IMR-90 (cell line): ENCODE results near the gene SLC36A2. TPM values are rescaled to one million over a fixed set of nuclear protein-coding genes. Genes with fewer than 3 reads are reported as not detected.

ENCODE experiments used
- ATAC-seq: fragments of 200-7000 bp; cut with Tn5 transposase; 2 replicates; pipeline ENCODE4 v1.9.1; 2020; ENCODE audit warnings: low read depth, mild to moderate bottlenecking, moderate library complexity
- BruUV-seq: library from RNA; stranded (reverse); fragments of 400-500 nt; replicated peaks from 2 replicates; lab custom pipeline; 2021; lab: Mats Ljungman, UMichigan
- CTCF ChIA-PET: fragments of 300-600 bp; formaldehyde crosslinking; extraction: SDS; loops from one replicate; lab custom pipeline; 2021; ENCODE audit warnings: antibody characterized with exemption; lab: Yijun Ruan, JAX
- POLR2A ChIA-PET: fragments of 300-600 bp; sonication (Branson Sonifier 250); formaldehyde crosslinking; loops from one replicate; lab custom pipeline; 2022; ENCODE audit warnings: antibody characterized with exemption; ENCODE audit not compliant: unreplicated experiment; lab: Charles Lee
- DNase-seq: peaks from one replicate; pipeline ENCODE4 v3.0.0; 2013
- H2AFZ ChIP-seq: replicated peaks from 2 replicates; pipeline ENCODE3; 2013; ENCODE audit warnings: low read length, mild to moderate bottlenecking; ENCODE audit not compliant: poor library complexity
- H2AK5ac ChIP-seq: 2 replicates; pipeline ENCODE4 v1.6.1; 2013; ENCODE audit warnings: low read depth, low read length, inconsistent platforms
- H2AK9ac ChIP-seq: replicated peaks from 2 replicates; pipeline ENCODE3; 2013; ENCODE audit warnings: mild to moderate bottlenecking, low read depth, low read length, moderate library complexity; ENCODE audit not compliant: poor library complexity
- H2BK120ac ChIP-seq: 2 replicates; pipeline ENCODE4 v1.6.1; 2013; ENCODE audit warnings: low read depth, low read length, inconsistent platforms
- H2BK15ac ChIP-seq: 3 replicates; pipeline ENCODE4 v1.6.1; 2013; ENCODE audit warnings: low read depth, low read length, inconsistent platforms
- H2BK20ac ChIP-seq: 2 replicates; pipeline ENCODE4 v1.6.1; 2013; ENCODE audit warnings: low read depth, mild to moderate bottlenecking, inconsistent platforms, low read length, moderate library complexity
- H2BK5ac ChIP-seq: 2 replicates; pipeline ENCODE4 v1.6.1; 2013; ENCODE audit warnings: mild to moderate bottlenecking, low read depth, low read length, inconsistent platforms; ENCODE audit not compliant: poor library complexity, severe bottlenecking
- H3K14ac ChIP-seq: replicated peaks from 2 replicates; pipeline ENCODE4 v1.6.1; 2013; ENCODE audit warnings: low read depth, low read length, inconsistent platforms
- H3K18ac ChIP-seq: 2 replicates; pipeline ENCODE4 v1.6.1; 2013; ENCODE audit warnings: low read depth, low read length, control low read depth
- H3K23ac ChIP-seq: 2 replicates; pipeline ENCODE4 v1.6.1; 2013; ENCODE audit warnings: low read depth, low read length, inconsistent platforms
- H3K27ac ChIP-seq: 2 replicates; pipeline ENCODE4 v1.5.1; 2013; ENCODE audit warnings: mild to moderate bottlenecking, control low read depth, low read length; ENCODE audit not compliant: insufficient read depth
- H3K27me3 ChIP-seq: 2 replicates; pipeline ENCODE4 v1.6.1; 2013; ENCODE audit warnings: low read length; ENCODE audit not compliant: control insufficient read depth, insufficient read depth
- H3K36me3 ChIP-seq: 2 replicates; pipeline ENCODE4 v1.6.1; 2013; ENCODE audit warnings: low read length, mixed read lengths; ENCODE audit not compliant: control insufficient read depth, insufficient read depth
- H3K4ac ChIP-seq: 2 replicates; pipeline ENCODE4 v1.6.1; 2013; ENCODE audit warnings: low read depth, low read length, inconsistent platforms
- H3K4me1 ChIP-seq: 2 replicates; pipeline ENCODE4 v1.6.1; 2013; ENCODE audit warnings: low read length, mixed read lengths; ENCODE audit not compliant: control insufficient read depth, insufficient read depth
- H3K4me2 ChIP-seq: 2 replicates; pipeline ENCODE4 v1.6.1; 2013; ENCODE audit warnings: low read depth, mild to moderate bottlenecking, control low read depth, low read length, moderate library complexity
- H3K4me3 ChIP-seq: 2 replicates; pipeline ENCODE4 v1.5.1; 2013; ENCODE audit warnings: low read depth, mild to moderate bottlenecking, control low read depth, low read length, moderate library complexity; ENCODE audit not compliant: insufficient read depth
- H3K56ac ChIP-seq: 2 replicates; pipeline ENCODE4 v1.6.1; 2013; ENCODE audit warnings: low read length, inconsistent platforms; ENCODE audit not compliant: insufficient read depth; ENCODE audit errors: extremely low read depth
- H3K79me1 ChIP-seq, 2 experiments: 2 replicates each; pipeline ENCODE4 v1.6.1; 2013; ENCODE audit warnings: low read length in 2 of 2, inconsistent platforms in 1 of 2, low read depth in 1 of 2
- H3K9ac ChIP-seq: 2 replicates; pipeline ENCODE4 v1.6.1; 2013; ENCODE audit warnings: low read depth, low read length, control low read depth
- H3K9me1 ChIP-seq: 2 replicates; pipeline ENCODE4 v1.6.1; 2013; ENCODE audit warnings: low read length, inconsistent platforms; ENCODE audit not compliant: insufficient read depth
- H3K9me3 ChIP-seq: 2 replicates; pipeline ENCODE4 v1.6.1; 2013; ENCODE audit warnings: low read length; ENCODE audit not compliant: control insufficient read depth, insufficient read depth
- H4K20me1 ChIP-seq: 2 replicates; pipeline ENCODE4 v1.6.1; 2013; ENCODE audit warnings: low read length, inconsistent platforms; ENCODE audit not compliant: insufficient read depth
- H4K5ac ChIP-seq: 2 replicates; pipeline ENCODE4 v1.6.1; 2013; ENCODE audit warnings: mild to moderate bottlenecking, low read depth, low read length, control low read depth
- H4K8ac ChIP-seq, 2 experiments: 2 replicates each; pipeline ENCODE4 v1.6.1; 2013; ENCODE audit warnings: low read depth in 2 of 2, low read length in 2 of 2, control low read depth in 1 of 2, inconsistent platforms in 1 of 2
- H4K91ac ChIP-seq: 2 replicates; pipeline ENCODE4 v1.6.1; 2013; ENCODE audit warnings: low read depth, low read length, inconsistent platforms; ENCODE audit not compliant: insufficient read depth
- BHLHE40 ChIP-seq: fragments of 150-350 bp; IDR thresholded peaks from 2 replicates; pipeline ENCODE4 v1.6.1; 2016; ENCODE audit warnings: mild to moderate bottlenecking, low read depth, low read length
- CEBPB ChIP-seq: IDR thresholded peaks from 2 replicates; pipeline ENCODE4 v1.6.1; 2012; ENCODE audit warnings: low read depth, low read length, improper control_type of control experiment
- CHD1 ChIP-seq: IDR thresholded peaks from 2 replicates; pipeline ENCODE4 v1.6.1; 2012; ENCODE audit warnings: low read depth, low read length, improper control_type of control experiment
- FOS ChIP-seq: fragments of 150-350 bp; IDR thresholded peaks from 2 replicates; pipeline ENCODE4 v1.6.1; 2016; ENCODE audit warnings: low read depth, low read length
- MAFK ChIP-seq: IDR thresholded peaks from 2 replicates; pipeline ENCODE4 v1.6.1; 2012; ENCODE audit warnings: low read depth, low read length, improper control_type of control experiment
- MAZ ChIP-seq: IDR thresholded peaks from 2 replicates; pipeline ENCODE4 v1.6.1; 2012; ENCODE audit warnings: low read depth, mild to moderate bottlenecking, low read length, improper control_type of control experiment, moderate library complexity, borderline replicate concordance
- MXI1 ChIP-seq: IDR thresholded peaks from 2 replicates; pipeline ENCODE4 v1.6.1; 2012; ENCODE audit warnings: low read depth, mild to moderate bottlenecking, low read length, moderate library complexity, borderline replicate concordance
- NFE2L2 ChIP-seq: fragments of 150-350 bp; IDR thresholded peaks from 2 replicates; pipeline ENCODE4 v1.6.1; 2016; ENCODE audit warnings: low read depth, mild to moderate bottlenecking, low read length
- POLR2A ChIP-seq: IDR thresholded peaks from 2 replicates; pipeline ENCODE4 v1.6.1; 2012; ENCODE audit warnings: mild to moderate bottlenecking, low read depth, low read length
- RCOR1 ChIP-seq: IDR thresholded peaks from 2 replicates; pipeline ENCODE4 v1.6.1; 2012; ENCODE audit warnings: mild to moderate bottlenecking, low read length, improper control_type of control experiment; ENCODE audit not compliant: insufficient replicate concordance
- RFX5 ChIP-seq: IDR thresholded peaks from 2 replicates; pipeline ENCODE4 v1.8.0; 2012; ENCODE audit warnings: low read depth, mild to moderate bottlenecking, low read length, moderate library complexity
- SMC3 ChIP-seq: fragments of 150-350 bp; IDR thresholded peaks from 2 replicates; pipeline ENCODE4 v1.6.1; 2016; ENCODE audit warnings: low read depth, mild to moderate bottlenecking, antibody characterized with exemption, low read length, moderate library complexity
- USF2 ChIP-seq: fragments of 150-350 bp; IDR thresholded peaks from 2 replicates; pipeline ENCODE4 v1.6.1; 2017; ENCODE audit warnings: mild to moderate bottlenecking, antibody characterized with exemption, low read length, low read depth
- whole genome bisulfite sequencing, 2 experiments: methylation state at CpG; one replicate each; pipeline versions ENCODE4 v1.1.5 to v1.1.7; 2013; ENCODE audit warnings: missing lambda C conversion rate in 2 of 2; ENCODE audit not compliant: insufficient read length in 1 of 2; ENCODE audit errors: extremely low coverage in 2 of 2; 5-methylcytosine and 5-hydroxymethylcytosine counted together
- dilution Hi-C: fragments of 300-500 bp; cut with HindIII; formaldehyde crosslinking; loops from one replicate; pipeline ENCODE4 v1.14.3; 2018; ENCODE audit warnings: low sequenced_read_pairs; ENCODE audit not compliant: unreplicated experiment
- in situ Hi-C: fragments of 300-500 bp; cut with MboI; formaldehyde crosslinking; loops from 3 replicates; pipeline ENCODE4 v1.14.3; 2019; ENCODE audit warnings: low sequenced_read_pairs, inconsistent platforms, mixed read lengths
- intact Hi-C: fragments of 100-400 bp; cut with micrococcal nuclease; formaldehyde crosslinking; loops from 2 replicates; pipeline ENCODE4 v1.10.0; 2022
- polyA plus RNA-seq, 3 experiments: library from polyadenylated mRNA; depleted of rRNA; stranded (reverse); fragments of >200 nt; gene quantifications; 2 replicates each; pipeline ENCODE4 v1.2.3, GENCODE V29; 2012; ENCODE audit warnings: low replicate concordance in 1 of 3
- total RNA-seq: library from RNA; depleted of rRNA; stranded (reverse); fragments of >200 nt; gene quantifications from 2 replicates; pipeline ENCODE4 v1.2.3, GENCODE V29; 2012
- TF ChIP-seq, protein P1 (sequence below): fragments of 150-350 bp; IDR thresholded peaks from 2 replicates; pipeline ENCODE4 v1.6.1; 2016; ENCODE audit warnings: low read depth, mild to moderate bottlenecking, low read length, moderate library complexity, borderline replicate concordance
- TF ChIP-seq, protein P2 (sequence below): conservative IDR thresholded peaks from 2 replicates; pipeline ENCODE4 v1.5.1; 2012; ENCODE audit warnings: mild to moderate bottlenecking, low read depth, low read length, improper control_type of control experiment

The SLC36A2 gene
- total and polyA plus RNA-seq, 2 of the 4 experiments (the other 2 are of a cell fraction): not detected

- Histone ChIP-seq H3K9ac (no peak overlapping the region), H2AK9ac (no peak overlapping the region), H2BK120ac (no peak overlapping the region), H3K18ac (no peak overlapping the region), H3K14ac (no peak overlapping the region), H4K5ac (no peak overlapping the region), H3K36me3 (no peaks in the 10 kb centered on the region), H2BK20ac (no peak overlapping the region), H3K27me3 (no peaks in the 10 kb centered on the region; the same call in 1 of the 2 replicates), H3K27ac (no peak overlapping the region), H2BK15ac (no peak overlapping the region), H3K9me1 (no peaks in the 10 kb centered on the region), H3K9me3 (no peaks in the 10 kb centered on the region), H3K4ac (no peak overlapping the region), H3K4me3 (no peak overlapping the region), H4K91ac (no peak overlapping the region), H2AK5ac (no peak overlapping the region), H3K79me1 (no peaks in the 10 kb centered on the region), H2AFZ (no peak overlapping the region), H3K23ac (no peak overlapping the region), H3K4me1 (no peaks in the 10 kb centered on the region), H3K56ac (no peak overlapping the region), H4K8ac (no peak overlapping the region), H3K4me2 (peak overlapping the region; percentile 31; the same call in 1 of the 2 replicates), H4K20me1 (no peaks in the 10 kb centered on the region), H2BK5ac (no peak overlapping the region)
- ATAC-seq (peak; percentile 53), DNase-seq (peak; percentile 5)
- no CpG with 5 or more reads among the region's 2 CpGs for WGBS, 2 experiments
- ChIA-PET CTCF (interaction anchor here (1.6 kb wide), 1 partner anchor 64 kb away, joined by 4 read pairs; the partner anchor contains the start of gene SLC36A1), POLR2A (no interaction called here)
- dilution Hi-C loops (no loop called here), in situ Hi-C loops (no loop called here), intact Hi-C loops (loop anchor here (5.0 kb wide), 1 partner anchor 268 kb away; no protein-coding TSS in a partner anchor)
- BruUV-seq: no TSS peak
- TF ChIP-seq NFE2L2: no peak
- TF ChIP-seq MAFK: no peak
- TF ChIP-seq, protein P1, sequence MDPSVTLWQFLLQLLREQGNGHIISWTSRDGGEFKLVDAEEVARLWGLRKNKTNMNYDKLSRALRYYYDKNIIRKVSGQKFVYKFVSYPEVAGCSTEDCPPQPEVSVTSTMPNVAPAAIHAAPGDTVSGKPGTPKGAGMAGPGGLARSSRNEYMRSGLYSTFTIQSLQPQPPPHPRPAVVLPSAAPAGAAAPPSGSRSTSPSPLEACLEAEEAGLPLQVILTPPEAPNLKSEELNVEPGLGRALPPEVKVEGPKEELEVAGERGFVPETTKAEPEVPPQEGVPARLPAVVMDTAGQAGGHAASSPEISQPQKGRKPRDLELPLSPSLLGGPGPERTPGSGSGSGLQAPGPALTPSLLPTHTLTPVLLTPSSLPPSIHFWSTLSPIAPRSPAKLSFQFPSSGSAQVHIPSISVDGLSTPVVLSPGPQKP: no peak
- TF ChIP-seq USF2: no peak
- TF ChIP-seq SMC3: no peak
- TF ChIP-seq RFX5: no peak
- TF ChIP-seq BHLHE40: no peak
- TF ChIP-seq FOS: no peak
- no peak for TF ChIP-seq RCOR1
- TF ChIP-seq CEBPB: no peak
- TF ChIP-seq, protein P2, sequence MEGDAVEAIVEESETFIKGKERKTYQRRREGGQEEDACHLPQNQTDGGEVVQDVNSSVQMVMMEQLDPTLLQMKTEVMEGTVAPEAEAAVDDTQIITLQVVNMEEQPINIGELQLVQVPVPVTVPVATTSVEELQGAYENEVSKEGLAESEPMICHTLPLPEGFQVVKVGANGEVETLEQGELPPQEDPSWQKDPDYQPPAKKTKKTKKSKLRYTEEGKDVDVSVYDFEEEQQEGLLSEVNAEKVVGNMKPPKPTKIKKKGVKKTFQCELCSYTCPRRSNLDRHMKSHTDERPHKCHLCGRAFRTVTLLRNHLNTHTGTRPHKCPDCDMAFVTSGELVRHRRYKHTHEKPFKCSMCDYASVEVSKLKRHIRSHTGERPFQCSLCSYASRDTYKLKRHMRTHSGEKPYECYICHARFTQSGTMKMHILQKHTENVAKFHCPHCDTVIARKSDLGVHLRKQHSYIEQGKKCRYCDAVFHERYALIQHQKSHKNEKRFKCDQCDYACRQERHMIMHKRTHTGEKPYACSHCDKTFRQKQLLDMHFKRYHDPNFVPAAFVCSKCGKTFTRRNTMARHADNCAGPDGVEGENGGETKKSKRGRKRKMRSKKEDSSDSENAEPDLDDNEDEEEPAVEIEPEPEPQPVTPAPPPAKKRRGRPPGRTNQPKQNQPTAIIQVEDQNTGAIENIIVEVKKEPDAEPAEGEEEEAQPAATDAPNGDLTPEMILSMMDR: no peak
- TF ChIP-seq MAZ: no peak
- TF ChIP-seq POLR2A: no peak
- TF ChIP-seq CHD1: no peak
- TF ChIP-seq MXI1: no peak
Measured at GRCh38 chr5:151384106-151384505, 36.7 kb upstream of the SLC36A2 start.
